Fibroblast of lung (primary cell): Measurements from ENCODE around the gene KMT2C.
"Not testable (repeated sequence)": the region's sequence is repeated elsewhere in the genome, so short reads cannot be mapped to it uniquely, and the experiment has no call there.

Experiments
- EZH2 ChIP-seq: IDR thresholded peaks from 2 replicates; pipeline ENCODE4 v1.5.1; 2012; ENCODE audit warnings: low read length, control low read depth, mild to moderate bottlenecking; ENCODE audit errors: missing control alignments
- TF ChIP-seq, protein P1 (sequence below), 2 donors: IDR thresholded peaks in 1 of 2; conservative IDR thresholded peaks in 1 of 2; 1 replicate in 1 of 2; 2 replicates in 1 of 2; pipeline ENCODE4 v1.5.1; 2011 to 2012; ENCODE audit warnings: low read length in 2 of 2, control low read depth in 1 of 2, inconsistent platforms in 1 of 2, low read depth in 1 of 2, mild to moderate bottlenecking in 1 of 2

DNA sequence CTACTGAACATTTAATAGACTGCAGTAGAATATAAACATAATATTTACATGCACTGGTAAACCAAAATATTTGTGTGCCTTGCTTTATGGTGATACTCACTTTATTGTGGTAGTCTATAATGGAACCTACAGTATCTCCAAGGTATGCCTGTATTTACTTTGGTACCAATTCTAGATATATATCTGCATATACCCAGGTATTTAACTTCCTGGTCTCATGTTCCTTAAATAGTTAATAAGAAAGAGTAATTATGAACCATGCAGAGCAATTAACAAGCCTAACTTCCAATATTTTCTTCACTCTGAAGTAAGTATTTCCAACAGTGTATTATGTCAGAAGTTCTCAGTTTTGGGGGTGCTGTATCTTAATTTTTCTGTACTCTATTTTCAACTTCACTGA is 57.3 kb downstream of the KMT2C start:
- TF ChIP-seq, protein P1, sequence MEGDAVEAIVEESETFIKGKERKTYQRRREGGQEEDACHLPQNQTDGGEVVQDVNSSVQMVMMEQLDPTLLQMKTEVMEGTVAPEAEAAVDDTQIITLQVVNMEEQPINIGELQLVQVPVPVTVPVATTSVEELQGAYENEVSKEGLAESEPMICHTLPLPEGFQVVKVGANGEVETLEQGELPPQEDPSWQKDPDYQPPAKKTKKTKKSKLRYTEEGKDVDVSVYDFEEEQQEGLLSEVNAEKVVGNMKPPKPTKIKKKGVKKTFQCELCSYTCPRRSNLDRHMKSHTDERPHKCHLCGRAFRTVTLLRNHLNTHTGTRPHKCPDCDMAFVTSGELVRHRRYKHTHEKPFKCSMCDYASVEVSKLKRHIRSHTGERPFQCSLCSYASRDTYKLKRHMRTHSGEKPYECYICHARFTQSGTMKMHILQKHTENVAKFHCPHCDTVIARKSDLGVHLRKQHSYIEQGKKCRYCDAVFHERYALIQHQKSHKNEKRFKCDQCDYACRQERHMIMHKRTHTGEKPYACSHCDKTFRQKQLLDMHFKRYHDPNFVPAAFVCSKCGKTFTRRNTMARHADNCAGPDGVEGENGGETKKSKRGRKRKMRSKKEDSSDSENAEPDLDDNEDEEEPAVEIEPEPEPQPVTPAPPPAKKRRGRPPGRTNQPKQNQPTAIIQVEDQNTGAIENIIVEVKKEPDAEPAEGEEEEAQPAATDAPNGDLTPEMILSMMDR (conservative IDR thresholded peaks at IDR 0.05 in 1 of 2, IDR thresholded peaks at IDR 0.05 in 1 of 2; ENCODE audit: low read depth in 1 of 2, low read length in 2 of 2) = not testable (repeated sequence)
- TF ChIP-seq EZH2 = not testable (repeated sequence)
